Pancreas (tissue), 10 donors: Measurements from ENCODE around the gene IRGC. TPM values are rescaled to one million over a fixed set of nuclear protein-coding genes. Genes with fewer than 3 reads are reported as not detected.
"Not testable (repeated sequence)": the region's sequence is repeated elsewhere in the genome, so short reads cannot be mapped to it uniquely, and the experiment has no call there.

ENCODE experiments used
- ATAC-seq, 4 donors: fragments of 200-7000 bp; cut with Tn5 transposase; one replicate each; pipeline versions ENCODE4 v1.8.0 to v1.9.1; 2020; ENCODE audit warnings: mild to moderate bottlenecking in 4 of 4, moderate library complexity in 4 of 4
- DNase-seq, 6 donors: peaks; one replicate each; pipeline ENCODE4 v3.0.0-alpha.2; 2020
- FAIRE-seq: peaks from 2 replicates; lab custom pipeline; 2012; peaks lifted over from hg19 to GRCh38; lab: Jason Lieb, UNC
- H3K27ac ChIP-seq, 4 donors: fragments of 200-600 bp; sonication (generic); 1 replicate in 3 of 4; 2 replicates in 1 of 4; pipeline versions ENCODE4 v1.5.0 to v1.8.0; 2020
- H3K27me3 ChIP-seq, 4 donors: fragments of 200-600 bp; one replicate each; pipeline ENCODE4 v1.8.0; 2021
- H3K36me3 ChIP-seq, 3 donors: fragments of 200-600 bp; sonication (generic) in 1 of 3; one replicate each; pipeline versions ENCODE4 v1.5.0 to v1.8.0; 2020 to 2021
- H3K4me1 ChIP-seq, 3 donors: fragments of 200-600 bp; one replicate each; pipeline ENCODE4 v1.8.0; 2021
- H3K4me3 ChIP-seq, 4 donors: fragments of 200-600 bp; sonication (generic) in 2 of 4; one replicate each; pipeline versions ENCODE4 v1.5.0 to v1.8.0; 2020 to 2021
- H3K9me3 ChIP-seq, 4 donors: fragments of 200-600 bp; one replicate each; pipeline ENCODE4 v1.8.0; 2021
- CTCF ChIP-seq, 4 donors: fragments of 200-600 bp; sonication (generic) in 3 of 4; IDR thresholded peaks; one replicate each; pipeline versions ENCODE4 v1.5.0 to v1.8.0; 2021; ENCODE audit warnings: antibody characterized with exemption in 4 of 4
- WGBS, 2 donors: extraction: QIAGEN DNeasy Blood & Tissue Kit; methylation state at CpG; one replicate each; pipeline ENCODE4 v1.1.7; 2013; 5-methylcytosine and 5-hydroxymethylcytosine counted together
- intact Hi-C, 3 donors: fragments of 100-400 bp; cut with DNase I; formaldehyde crosslinking; loops; one replicate each; pipeline versions ENCODE4 v1.11.1 to v1.14.2; 2022
- polyA plus RNA-seq, 2 donors: library from polyadenylated mRNA; stranded (reverse); fragments of 200-250 nt; gene quantifications; one replicate each; pipeline ENCODE4 v1.2.3, GENCODE V29; 2013
- total RNA-seq, 6 donors: library from RNA; stranded (reverse); fragmentation: NEBNext Ultra II Directional in 4 of 6; extraction: Animal tissue kit (Norgen Biotek cat#: 25700) in 4 of 6; gene quantifications; one replicate each; pipeline versions ENCODE4 v1.2.1 to v1.2.4, GENCODE V29; 2021 to 2023
- donor health status: healthy with polysubstance abuse.
- donor health status: DM: no; HTN: no; CAD: no; lungs with moderate emphysema.
- donor health status: DM: no; HTN: no; CAD: no.
- donor health status: control.
- donor health status: control.
- donor health status: Bipolar disorder and iron deficiency.
- donor health status: DM: yes; HTN: yes; CAD: no.
- donor health status: DM: no; HTN: no; CAD: no.
- donor health status: DM: no; HTN: no; CAD: no.
- donor health status: DM: yes; HTN: yes; CAD: no.

The IRGC gene
- total and polyA plus RNA-seq, 8 donors = not detected

- Histone ChIP-seq H3K4me3 (no peak overlapping the region), H3K9me3 (no peaks in the 10 kb centered on the region), H3K36me3 (no peaks in the 10 kb centered on the region), H3K4me1 (peaks cover 0 to 2% (median 0%) of the 10 kb centered on the region in 3 donors), H3K27me3 (no peaks in the 10 kb centered on the region), H3K27ac (peak overlapping the region in 2 of 4 donors; percentile 70 to 78)
- no peak for FAIRE-seq
- 83 to 87% methylated on average over 11 of the region's 11 CpGs for WGBS, 2 donors
- intact Hi-C loops = no loop called here
- DNase-seq = no peak
- no peak for ATAC-seq
- TF ChIP-seq CTCF (IDR thresholded peaks at IDR 0.05) = no peak
Observed at GRCh38 chr19:43675906-43676305, 40.0 kb upstream of the IRGC start.

- no peak for TF ChIP-seq CTCF (IDR thresholded peaks at IDR 0.05)
- Histone ChIP-seq H3K27me3 (no peaks in the 10 kb centered on the region), H3K36me3 (no peaks in the 10 kb centered on the region), H3K4me3 (no peak overlapping the region), H3K4me1 (peaks cover 0 to 2% (median 0%) of the 10 kb centered on the region in 3 donors), H3K9me3 (no peaks in the 10 kb centered on the region), H3K27ac (no peak overlapping the region)
- DNase-seq (no peak), ATAC-seq (no peak), FAIRE-seq (no peak)
- 89 to 91% methylated on average over 11 of the region's 11 CpGs for WGBS, 2 donors
- intact Hi-C loops = no loop called here
Observed at GRCh38 chr19:43678512-43679261, 37.2 kb upstream of the IRGC start.

- Histone ChIP-seq H3K4me1 (no peaks in the 10 kb centered on the region), H3K36me3 (no peaks in the 10 kb centered on the region), H3K4me3 (no peak overlapping the region), H3K9me3 (no peaks in the 10 kb centered on the region), H3K27me3 (no peaks in the 10 kb centered on the region), H3K27ac (no peak overlapping the region)
- DNase-seq (no peak), ATAC-seq (no peak), FAIRE-seq (no peak)
- no peak for TF ChIP-seq CTCF (IDR thresholded peaks at IDR 0.05)
- 59 to 71% methylated on average over 5 of the region's 5 CpGs for WGBS, 2 donors
- intact Hi-C loops = no loop called here
Observed at GRCh38 chr19:43681821-43682220, 34.1 kb upstream of the IRGC start.

- 64 to 79% methylated on average over 5 of the region's 5 CpGs for WGBS, 2 donors
- ATAC-seq, H3K4me3 ChIP-seq, DNase-seq, H3K9me3 ChIP-seq, H3K27me3 ChIP-seq, H3K27ac ChIP-seq, H3K4me1 ChIP-seq, H3K36me3 ChIP-seq, intact Hi-C loops, FAIRE-seq: not testable (repeated sequence)
Observed at GRCh38 chr19:43682269-43682668, 33.6 kb upstream of the IRGC start.

GRCh38 chr19:43682824-43683661, 32.8 kb upstream of the IRGC start:
- Histone ChIP-seq H3K9me3 (no peaks in the 10 kb centered on the region), H3K36me3 (no peaks in the 10 kb centered on the region), H3K27ac (no peak overlapping the region), H3K4me3 (no peak overlapping the region), H3K27me3 (no peaks in the 10 kb centered on the region), H3K4me1 (no peaks in the 10 kb centered on the region)
- no peak for ATAC-seq
- 40 to 52% methylated on average over 11 of the region's 11 CpGs for WGBS, 2 donors
- intact Hi-C loops = no loop called here
- no peak for FAIRE-seq
- no peak for DNase-seq
- TF ChIP-seq CTCF (IDR thresholded peaks at IDR 0.05) = no peak
